ENCODE measurements around the gene CNN1. TPM values are rescaled to one million over a fixed set of nuclear protein-coding genes. Genes with fewer than 3 reads are reported as not detected.
A peak's percentile ranks its signal among the peaks of the same experiment; 100 is the strongest.

The CNN1 gene
- total and polyA plus RNA-seq, 2 of the 8 experiments (the other 6 are each of a cell fraction or from before 2014, with no cell fraction given): 29.8 to 50.8 TPM

- TF ChIP-seq RNF2 (IDR thresholded peaks at IDR 0.05; ENCODE audit: borderline replicate concordance, low read depth, low read length, missing control alignments, poor library complexity, severe bottlenecking): no peak
- TF ChIP-seq SIX5 (IDR thresholded peaks at IDR 0.05; ENCODE audit: low read depth, low read length): no peak
- TF ChIP-seq MAX (IDR thresholded peaks at IDR 0.05): peak; percentile 100
- no peak for TF ChIP-seq ATF2 (IDR thresholded peaks at IDR 0.05; ENCODE audit: low read length)
- no peak for TF ChIP-seq JUN (IDR thresholded peaks at IDR 0.05; ENCODE audit: low read depth, low read length)
- no peak for TF ChIP-seq CHD7 (IDR thresholded peaks at IDR 0.05; ENCODE audit: insufficient replicate concordance, low read length)
- TF ChIP-seq GTF2F1 (IDR thresholded peaks at IDR 0.05; ENCODE audit: borderline replicate concordance, low read depth, low read length): no peak
- TF ChIP-seq EP300 (IDR thresholded peaks at IDR 0.05; ENCODE audit: borderline replicate concordance in 1 of 2, low read depth in 2 of 2, low read length in 2 of 2): no peak
- TF ChIP-seq ZNF274 (IDR thresholded peaks at IDR 0.05; ENCODE audit: borderline replicate concordance, extremely low read depth, low read length): no peak
Observed at GRCh38 chr19:11530432-11530831, 8.2 kb upstream of the CNN1 start (continued).
